GM21515 (cell line): ENCODE data around the gene MAPKAPK5.
"Not testable (repeated sequence)": the region's sequence is repeated elsewhere in the genome, so short reads cannot be mapped to it uniquely, and the experiment has no call there.

ENCODE experiments used
- ATAC-seq: cut with Tn5 transposase; IDR thresholded peaks from one replicate; pipeline ENCODE4 v1.9.1; 2021; ENCODE audit not compliant: unreplicated experiment

MAPKAPK5 gene

DNA sequence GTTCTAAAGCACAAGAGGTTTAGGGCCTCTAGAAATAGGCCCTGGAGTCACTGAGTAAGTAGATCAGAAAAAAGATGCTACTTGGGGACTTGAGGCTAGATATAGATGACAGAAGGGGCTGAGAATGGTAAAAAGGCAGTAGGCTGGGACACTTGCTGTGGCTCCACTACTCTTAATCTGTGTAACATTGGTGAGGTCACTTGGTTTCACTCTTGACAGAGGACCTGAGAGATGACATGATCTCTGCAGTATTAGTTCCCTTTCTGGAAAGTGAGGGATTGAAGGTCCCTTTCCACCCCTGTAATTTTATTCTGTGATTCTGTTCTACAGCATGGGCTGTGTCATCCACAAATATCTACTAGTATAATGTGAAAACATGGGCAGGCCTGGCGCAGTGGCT lies 39.7 kb downstream of the MAPKAPK5 start:
- no peak for ATAC-seq

DNA sequence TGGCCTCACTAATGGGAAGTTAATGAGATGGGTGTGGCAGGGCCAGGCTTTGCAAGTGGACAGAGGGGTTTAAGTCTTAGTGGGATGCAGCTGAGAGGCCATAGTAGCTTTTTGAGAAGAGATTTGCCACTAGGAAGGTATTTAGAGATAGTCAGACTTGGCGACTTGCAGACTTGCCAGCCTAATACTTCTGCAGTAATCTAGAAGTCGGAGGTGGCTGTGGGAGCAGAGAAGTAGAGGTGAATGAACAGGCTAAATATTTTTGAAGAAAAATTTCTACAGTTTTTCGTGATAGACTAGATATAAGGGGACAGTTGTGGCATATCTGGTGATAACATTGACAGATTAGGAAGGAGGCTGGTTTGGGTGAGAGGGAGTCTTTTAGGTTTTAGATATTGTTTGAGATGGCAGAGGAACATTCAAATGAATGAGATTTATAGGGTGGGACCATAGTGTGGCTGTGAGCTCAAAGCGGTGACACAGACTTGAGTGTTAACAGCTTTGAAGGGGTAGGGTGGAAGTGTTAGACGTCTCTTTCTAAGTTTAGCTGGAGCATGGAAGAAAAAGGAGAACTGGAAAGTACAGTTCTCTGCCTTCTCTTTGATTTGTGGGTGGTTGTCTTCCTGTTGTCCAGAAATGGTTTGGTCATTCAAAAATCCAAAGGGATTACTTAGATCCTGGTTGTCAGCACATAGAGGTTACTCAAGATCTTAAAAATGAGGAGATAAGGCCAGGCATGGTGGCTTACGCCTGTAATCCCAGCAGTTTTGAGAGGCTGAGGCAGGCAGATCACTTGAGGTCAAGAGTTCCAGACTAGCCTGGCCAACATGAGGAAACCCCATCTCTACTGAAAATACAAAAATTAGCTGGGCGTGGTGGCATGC lies 44.9 kb downstream of the MAPKAPK5 start:
- no peak for ATAC-seq

DNA sequence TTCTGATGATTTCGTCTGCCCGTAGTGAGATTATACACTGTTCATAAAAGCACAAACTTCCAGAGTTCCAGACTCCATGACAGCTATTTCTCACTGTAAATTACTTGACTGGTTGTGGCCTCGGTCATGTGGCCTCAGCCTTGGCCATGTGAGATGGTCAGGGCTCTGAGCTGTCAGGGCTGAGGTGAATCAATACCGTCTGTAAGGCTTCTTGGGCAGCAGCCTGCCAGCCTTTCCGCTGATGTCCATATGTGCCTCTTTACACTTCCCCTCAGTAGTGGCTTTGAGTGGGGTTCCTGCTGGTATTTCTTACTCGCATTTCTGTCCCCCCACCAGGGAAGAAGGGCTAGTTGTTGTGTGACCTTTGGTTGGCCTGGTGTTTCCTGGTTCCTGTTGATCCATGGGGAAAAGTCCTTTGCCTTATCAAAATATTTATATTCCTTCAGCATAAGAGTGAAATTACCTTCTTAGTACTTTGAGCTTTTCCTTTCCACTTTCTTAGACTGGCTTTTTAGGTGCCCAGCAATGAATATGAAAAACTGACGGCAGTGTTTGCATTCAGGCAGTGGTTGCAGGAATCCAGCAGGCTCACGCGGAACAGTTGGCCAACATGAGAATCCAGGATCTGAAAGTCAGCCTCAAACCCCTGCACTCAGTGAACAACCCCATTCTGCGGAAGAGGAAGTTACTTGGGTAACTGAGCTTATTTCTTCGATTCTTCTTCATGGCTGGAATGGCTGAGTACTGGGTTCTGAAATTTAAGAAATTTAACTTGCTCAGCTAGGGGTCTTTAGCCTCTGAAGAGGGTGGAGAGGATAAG lies 46.1 kb downstream of the MAPKAPK5 start:
- no peak for ATAC-seq

DNA sequence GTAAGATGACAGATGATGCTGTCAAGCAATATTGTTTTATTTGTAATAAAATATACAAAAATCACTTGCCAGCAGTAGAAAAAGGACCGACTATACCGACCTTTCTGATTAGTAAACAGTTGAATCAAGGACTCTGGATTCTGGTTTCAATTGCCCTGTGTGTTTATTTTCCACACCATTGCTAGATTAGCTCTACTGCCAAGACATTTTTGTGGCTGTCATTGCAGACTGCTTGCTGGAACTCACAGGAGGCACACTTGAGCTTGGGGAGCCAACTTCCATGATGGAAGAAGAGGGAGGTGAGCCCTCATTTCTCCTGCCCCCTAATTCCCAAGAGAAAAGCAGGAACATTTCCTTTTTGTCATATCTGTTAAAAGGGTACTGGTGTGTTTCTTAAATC lies 51.3 kb downstream of the MAPKAPK5 start:
- no peak for ATAC-seq

DNA sequence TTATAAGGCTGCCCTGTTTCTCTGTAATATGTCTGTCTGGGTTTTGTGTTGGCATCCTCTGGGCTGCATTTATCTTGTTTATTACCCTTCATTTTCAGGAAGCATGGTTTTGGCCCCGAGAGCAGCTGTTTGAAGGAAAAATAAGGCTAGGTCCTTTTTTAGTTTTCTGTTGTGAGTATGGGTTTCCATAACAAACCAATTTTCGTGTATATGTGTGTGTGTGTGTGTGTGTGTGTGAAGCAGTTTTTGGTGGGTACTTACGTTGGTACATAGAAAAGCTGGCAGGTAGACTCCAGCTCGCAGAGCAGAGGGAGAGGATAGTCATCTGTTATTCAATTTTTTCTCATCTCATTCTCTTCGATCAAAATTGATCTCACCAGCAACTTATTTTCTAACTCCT lies 52.5 kb downstream of the MAPKAPK5 start:
- ATAC-seq: no peak

DNA sequence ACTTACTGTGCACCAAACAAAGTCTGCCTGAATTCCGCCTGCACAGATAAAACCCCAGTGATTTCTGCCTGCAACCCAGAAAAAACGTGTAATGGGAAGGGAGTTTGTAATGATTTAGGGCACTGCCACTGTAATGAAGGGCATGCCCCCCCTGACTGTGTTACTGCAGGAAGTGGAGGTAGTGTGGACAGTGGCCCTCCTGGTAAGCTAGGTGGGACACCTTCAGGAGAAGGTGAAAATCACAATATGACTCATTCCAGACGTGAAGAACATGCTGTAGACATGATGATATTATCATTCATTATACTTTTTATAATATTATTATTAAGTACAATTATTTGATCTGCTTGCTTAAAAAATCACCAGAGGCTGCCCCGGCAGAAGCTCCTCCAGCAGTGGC lies 59.2 kb downstream of the MAPKAPK5 start:
- no peak for ATAC-seq

DNA sequence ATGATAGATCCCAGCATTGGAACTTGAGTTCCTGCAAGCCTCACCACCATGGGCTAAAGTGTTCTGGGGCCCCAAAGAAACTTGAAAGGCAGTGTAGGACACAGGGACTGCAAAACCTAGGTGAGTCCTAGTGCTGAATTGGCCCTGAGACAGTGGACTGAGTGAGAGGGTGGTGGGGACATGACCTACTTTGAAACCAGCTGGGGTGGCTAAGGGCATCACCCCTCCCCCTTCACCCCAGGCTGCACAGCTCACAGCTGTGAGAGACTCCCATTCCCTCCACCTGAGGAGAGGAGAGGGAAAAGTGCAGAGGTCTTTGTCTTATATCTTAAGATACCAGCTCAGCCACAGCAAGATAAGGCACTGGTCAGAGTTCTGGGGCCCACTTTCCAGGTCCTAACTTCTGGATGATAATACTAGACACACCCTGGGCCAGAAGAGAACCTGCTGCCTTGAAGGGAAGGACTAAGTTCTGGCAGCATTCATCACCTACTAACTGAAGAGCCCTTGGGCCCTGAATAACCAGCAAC lies 62.5 kb downstream of the MAPKAPK5 start:
- ATAC-seq: no peak

DNA sequence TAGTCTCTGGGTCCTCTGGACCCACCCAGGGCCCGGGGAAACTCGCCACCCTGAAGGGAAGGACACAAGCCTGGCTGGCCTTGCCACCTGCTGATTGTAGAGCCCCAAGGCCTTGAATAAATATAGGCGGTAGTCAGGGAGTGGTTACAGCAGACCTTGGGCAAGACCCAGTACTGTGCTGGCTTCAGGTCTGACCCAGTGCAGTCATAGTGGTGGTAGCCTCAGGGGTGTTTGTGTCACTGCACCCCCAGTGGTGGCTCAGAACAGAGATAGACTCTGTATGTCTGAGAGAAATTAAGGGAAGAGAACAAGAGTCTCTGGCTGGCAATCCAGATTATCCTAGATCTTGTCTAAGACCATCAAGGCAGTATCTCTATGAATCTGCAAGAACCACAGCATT lies 63.5 kb downstream of the MAPKAPK5 start:
- ATAC-seq: no peak

DNA sequence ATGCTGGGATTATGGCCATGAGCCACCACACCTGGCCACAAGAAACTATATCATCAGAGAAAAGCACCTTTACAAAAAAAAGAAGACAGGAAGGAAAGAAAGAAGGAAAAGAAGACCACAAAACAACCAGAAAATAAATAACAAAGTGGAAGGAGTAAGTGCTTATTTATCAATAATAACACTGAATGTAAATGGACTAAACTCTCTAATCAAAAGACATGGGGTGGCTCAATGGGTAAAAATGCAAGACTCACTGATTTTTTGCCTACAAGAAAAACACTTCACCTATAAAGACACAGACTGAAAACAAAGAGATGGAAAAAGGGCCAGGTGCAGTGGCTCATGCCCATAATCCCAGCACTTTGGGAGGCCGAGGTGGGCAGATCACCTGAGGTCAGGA lies 65.7 kb downstream of the MAPKAPK5 start:
- ATAC-seq: no peak

DNA sequence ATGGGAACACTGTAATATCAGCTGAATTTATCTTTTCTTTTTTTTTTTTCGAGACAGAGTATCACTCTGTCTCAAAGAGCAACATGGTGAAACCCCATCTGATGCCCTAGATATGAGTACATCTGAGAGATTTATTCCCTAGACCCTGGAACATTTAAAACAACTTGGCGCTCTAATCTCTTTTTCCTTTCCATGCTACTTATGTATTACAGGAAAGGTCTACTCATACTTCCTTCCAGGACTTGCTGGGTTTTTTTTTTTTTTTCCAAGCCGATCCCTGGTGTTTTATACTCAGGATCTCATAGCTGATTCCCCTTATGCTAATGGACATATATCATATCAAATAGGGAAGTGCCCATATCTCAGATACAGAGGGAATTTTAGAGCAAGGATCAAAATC lies 83.1 kb downstream of the MAPKAPK5 start:
- no peak for ATAC-seq

DNA sequence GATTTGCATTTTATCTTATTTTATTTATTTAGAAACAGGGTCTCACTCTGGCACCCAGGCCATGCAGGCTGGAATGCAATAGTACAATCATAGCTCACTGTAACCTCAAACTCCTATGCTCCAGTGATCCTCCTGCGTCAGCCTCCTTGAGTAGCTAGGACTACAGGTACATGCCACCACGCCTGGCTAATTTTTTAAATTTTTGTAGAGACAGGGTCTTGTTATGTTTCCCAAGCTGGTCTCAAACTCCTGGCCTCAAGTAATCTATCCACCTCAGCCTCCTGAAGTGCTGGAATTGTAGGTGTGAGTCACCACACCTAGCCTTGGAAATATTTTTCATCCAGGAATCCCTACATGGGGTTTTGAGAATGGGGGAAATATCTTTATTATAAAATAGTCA lies 84.6 kb downstream of the MAPKAPK5 start:
- no peak for ATAC-seq

DNA sequence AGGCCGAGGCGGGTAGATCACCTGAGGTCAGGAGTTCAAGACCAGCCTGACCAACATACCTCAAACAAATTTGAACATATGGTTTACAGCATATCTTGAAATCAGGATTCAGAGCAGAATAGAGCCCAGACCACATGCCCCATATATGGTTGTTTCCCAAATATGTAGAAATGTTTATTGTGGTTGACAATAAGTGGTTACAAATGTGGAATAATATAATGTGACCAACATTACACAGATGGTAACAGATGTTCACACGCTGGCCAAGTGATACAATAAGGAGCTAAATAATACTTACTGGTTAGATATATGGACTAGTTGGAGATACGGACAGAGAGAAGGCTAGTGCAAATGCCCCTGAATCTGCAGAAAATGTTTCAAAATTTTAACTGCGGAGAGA lies 85.3 kb downstream of the MAPKAPK5 start:
- no peak for ATAC-seq

DNA sequence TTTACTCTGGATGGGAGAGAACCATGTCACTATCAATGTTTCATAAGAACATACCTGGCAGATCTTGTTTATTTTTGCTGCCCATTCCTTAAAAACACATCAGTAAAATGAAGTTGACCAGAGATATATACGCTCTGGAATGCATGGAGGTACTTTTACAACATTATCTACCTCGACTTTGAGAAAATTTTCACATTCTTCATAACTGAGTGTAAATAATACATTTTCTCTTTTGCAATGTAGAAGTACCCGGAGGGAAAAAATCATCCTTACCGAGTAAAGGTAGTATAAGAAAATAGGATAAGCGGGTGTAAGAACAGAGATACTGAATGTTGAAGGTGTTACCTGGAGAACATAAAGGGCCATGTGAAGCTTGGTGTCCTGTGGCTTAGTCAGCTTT lies 90.2 kb downstream of the MAPKAPK5 start:
- no peak for ATAC-seq

DNA sequence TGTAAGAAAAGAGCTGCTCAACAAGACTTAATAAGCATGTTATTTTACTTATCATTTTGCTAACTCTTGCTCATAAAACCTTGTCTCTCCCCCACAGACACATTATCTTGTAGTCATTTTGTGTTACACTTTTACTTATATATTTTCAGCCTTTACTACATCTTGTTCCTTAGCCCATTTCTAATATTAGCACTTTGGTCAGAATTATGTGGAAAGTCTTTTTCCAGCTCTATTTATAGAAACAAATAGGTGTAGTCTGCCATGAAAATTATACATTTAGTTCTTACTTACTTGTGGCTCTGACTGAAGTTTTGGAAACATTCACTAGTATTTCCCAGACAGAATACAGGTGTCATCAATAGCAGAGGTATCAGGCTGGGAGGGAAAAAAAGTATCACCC lies 94.8 kb downstream of the MAPKAPK5 start:
- no peak for ATAC-seq

DNA sequence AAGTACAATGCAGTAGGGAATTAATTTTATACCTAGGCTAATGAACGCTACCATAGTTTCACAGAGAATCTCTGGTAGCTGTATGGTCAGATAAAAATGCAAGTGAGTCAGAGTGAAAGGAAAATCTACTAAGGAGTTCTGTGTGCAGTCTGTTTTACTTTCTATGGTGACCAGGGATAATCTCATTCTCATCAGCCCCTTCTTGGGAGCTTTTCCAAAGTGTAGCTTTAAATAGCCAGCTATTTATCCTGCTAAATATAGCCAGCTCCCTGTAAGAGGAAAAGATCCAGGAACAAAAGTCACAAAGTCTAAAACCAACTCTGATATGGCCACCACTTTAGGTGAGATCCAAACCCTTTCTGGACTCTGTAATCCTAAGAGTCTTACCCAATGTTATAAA lies 95.4 kb downstream of the MAPKAPK5 start:
- no peak for ATAC-seq

DNA sequence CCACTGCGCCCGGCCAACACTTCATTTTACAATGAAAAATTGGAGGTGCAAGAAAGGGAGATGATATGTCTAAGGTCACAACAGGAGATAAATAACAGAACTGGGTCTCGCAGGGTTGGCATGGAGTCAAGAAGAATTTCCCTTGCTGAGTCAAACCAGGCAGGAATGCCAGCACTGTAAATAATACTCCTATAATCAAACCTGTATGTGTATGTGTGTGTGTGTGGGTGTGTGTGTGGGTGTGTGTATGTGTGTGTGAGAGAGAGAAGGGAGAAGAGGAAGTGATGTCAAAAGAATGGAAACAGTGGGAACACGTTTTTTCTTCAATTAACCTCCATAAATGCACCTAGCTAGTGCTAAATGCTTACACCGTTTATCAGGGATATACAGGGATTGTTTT lies 100.5 kb downstream of the MAPKAPK5 start:
- no peak for ATAC-seq

DNA sequence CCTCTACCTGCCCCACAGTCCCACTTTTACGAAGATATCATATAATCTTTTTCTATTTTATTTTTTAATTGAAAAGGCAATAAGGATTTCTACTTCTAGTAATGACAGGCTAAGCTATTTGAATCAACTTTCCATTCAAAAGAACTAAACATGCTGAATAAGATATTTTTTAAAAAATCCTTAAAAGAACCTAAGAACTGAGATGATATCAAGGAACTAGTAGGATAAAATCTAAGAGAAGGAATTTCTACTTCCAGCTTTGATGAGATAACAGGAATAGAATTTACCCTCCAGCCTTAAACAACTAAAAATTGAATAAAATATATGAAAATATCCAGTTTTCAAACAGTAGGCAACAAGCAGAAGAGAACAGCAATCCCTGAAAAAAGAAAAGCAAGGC lies 101.9 kb downstream of the MAPKAPK5 start:
- ATAC-seq: no peak

DNA sequence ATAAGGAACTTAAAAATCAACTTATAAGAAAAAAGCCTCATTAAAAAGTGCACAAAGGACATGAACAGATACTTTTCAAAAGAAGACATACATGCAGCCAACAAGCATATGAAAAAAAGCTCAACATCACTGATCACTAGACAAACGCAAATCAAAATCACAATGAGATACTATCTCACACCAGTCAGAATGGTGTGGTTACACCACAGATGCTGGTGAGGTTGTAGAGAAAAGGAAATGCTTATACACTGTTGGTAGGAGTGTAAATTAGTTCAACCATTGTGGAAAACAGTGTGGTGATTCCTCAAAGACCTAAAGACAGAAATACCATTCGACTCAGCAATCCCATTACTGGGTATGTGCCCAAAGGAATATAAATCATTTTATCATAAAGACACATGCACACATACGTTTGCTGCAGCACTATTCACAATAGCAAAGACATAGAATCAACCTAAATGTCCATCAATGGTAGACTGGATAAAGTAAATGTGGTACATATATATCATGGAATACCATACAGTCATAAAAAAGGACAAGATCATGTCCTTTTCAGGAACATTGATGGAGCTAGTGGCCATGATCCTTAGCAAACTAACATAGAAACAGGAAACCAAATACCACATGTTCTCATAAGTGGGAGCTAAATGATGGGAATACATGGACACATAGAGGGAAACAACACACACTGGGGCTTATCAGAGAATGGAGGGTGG lies 109.1 kb downstream of the MAPKAPK5 start:
- not testable (repeated sequence) for ATAC-seq
